ENCODE data around the gene SMIM45.
"Not testable (repeated sequence)": the region's sequence is repeated elsewhere in the genome, so short reads cannot be mapped to it uniquely, and the experiment has no call there.

SMIM45 gene

GRCh38 chr22:41935015-41935351, 17.0 kb upstream of the SMIM45 start:
- no peak for DNase-seq

- DNase-seq, result no peak
Observed at GRCh38 chr22:41935509-41935908, 16.4 kb upstream of the SMIM45 start.

GRCh38 chr22:41936894-41937169, 15.1 kb upstream of the SMIM45 start:
- no peak for DNase-seq

GRCh38 chr22:41939981-41940831, 11.7 kb upstream of the SMIM45 start:
- peak; percentile 97 for DNase-seq

- DNase-seq, result peak; percentile 79
Observed at GRCh38 chr22:41940832-41941765, 10.9 kb upstream of the SMIM45 start.

- DNase-seq, result no peak
Observed at GRCh38 chr22:41943661-41944209, 8.2 kb upstream of the SMIM45 start.

GRCh38 chr22:41946629-41947423, 5.1 kb upstream of the SMIM45 start, which contains the start of gene CENPM:
Gene CENPM (minus strand): TSS chr22:41947152. CDS start chr22:41947076, 76 bp downstream.
- peak; percentile 92 for DNase-seq

- DNase-seq, result no peak
Observed at GRCh38 chr22:41947424-41948080, 4.4 kb upstream of the SMIM45 start.

GRCh38 chr22:41948142-41948541, 3.8 kb upstream of the SMIM45 start:
- DNase-seq, result no peak

- DNase-seq, result not testable (repeated sequence)
Observed at GRCh38 chr22:41948928-41949296, 3.0 kb upstream of the SMIM45 start.

- no peak for DNase-seq
Observed at GRCh38 chr22:41949297-41949965, 2.5 kb upstream of the SMIM45 start.

GRCh38 chr22:41952713-41953112, 763 bp downstream of the SMIM45 start:
- DNase-seq, result no peak

GRCh38 chr22:41957941-41958556, 6.1 kb downstream of the SMIM45 start:
- DNase-seq, result no peak

GRCh38 chr22:41963453-41964111, 11.6 kb downstream of the SMIM45 start:
- no peak for DNase-seq

GRCh38 chr22:41964112-41964491, 12.2 kb downstream of the SMIM45 start:
- DNase-seq, result no peak

GRCh38 chr22:41966225-41966606, 14.3 kb downstream of the SMIM45 start:
- DNase-seq, result no peak

GRCh38 chr22:41966607-41967240, 14.8 kb downstream of the SMIM45 start:
- no peak for DNase-seq

GRCh38 chr22:41968601-41969000, 16.7 kb downstream of the SMIM45 start:
- no peak for DNase-seq

GRCh38 chr22:41969110-41969646, 17.2 kb downstream of the SMIM45 start, which contains the start of gene SEPTIN3:
Gene SEPTIN3 (plus strand): TSS chr22:41969443. CDS start chr22:41971493, 2,050 bp downstream.
- no peak for DNase-seq

GRCh38 chr22:41970601-41971000, 18.7 kb downstream of the SMIM45 start:
- DNase-seq, result no peak

Data from stimulated activated naive CD4-positive, alpha-beta T cell treated with Interleukin-2 at 50 U/mL for 16 hours (primary cell).